ENCODE results near the gene RAD51B.

The RAD51B gene

DNA sequence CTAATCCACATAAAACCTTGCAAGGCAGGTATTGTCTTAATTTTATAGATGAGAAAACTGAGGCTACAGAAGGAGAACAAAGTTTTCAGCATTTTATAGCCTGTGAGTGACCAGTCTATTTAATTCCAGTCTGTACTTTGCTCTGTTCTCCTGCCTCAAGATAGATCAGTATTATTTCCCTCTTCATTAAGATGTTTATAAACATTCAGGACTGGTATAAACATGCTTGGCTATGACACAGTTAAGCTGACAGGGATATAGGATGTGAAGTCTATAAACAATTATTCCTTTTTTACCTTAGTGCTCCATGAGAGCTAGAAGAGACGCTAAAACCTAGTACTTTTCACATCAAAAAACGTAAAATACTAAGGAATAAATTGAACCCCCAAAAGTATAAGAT is 287.3 kb downstream of the RAD51B start:
- no peak overlapping the region for H3K4me3 ChIP-seq (replicated peaks; ENCODE audit: low read depth, low read length)
- no peaks in the 10 kb centered on the region for H3K36me3 ChIP-seq (ENCODE audit: control insufficient read depth, insufficient read depth, low read length)
- TF ChIP-seq, protein P1, sequence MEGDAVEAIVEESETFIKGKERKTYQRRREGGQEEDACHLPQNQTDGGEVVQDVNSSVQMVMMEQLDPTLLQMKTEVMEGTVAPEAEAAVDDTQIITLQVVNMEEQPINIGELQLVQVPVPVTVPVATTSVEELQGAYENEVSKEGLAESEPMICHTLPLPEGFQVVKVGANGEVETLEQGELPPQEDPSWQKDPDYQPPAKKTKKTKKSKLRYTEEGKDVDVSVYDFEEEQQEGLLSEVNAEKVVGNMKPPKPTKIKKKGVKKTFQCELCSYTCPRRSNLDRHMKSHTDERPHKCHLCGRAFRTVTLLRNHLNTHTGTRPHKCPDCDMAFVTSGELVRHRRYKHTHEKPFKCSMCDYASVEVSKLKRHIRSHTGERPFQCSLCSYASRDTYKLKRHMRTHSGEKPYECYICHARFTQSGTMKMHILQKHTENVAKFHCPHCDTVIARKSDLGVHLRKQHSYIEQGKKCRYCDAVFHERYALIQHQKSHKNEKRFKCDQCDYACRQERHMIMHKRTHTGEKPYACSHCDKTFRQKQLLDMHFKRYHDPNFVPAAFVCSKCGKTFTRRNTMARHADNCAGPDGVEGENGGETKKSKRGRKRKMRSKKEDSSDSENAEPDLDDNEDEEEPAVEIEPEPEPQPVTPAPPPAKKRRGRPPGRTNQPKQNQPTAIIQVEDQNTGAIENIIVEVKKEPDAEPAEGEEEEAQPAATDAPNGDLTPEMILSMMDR (IDR thresholded peaks at IDR 0.05; ENCODE audit: insufficient read depth, low read length, poor library complexity, severe bottlenecking) = no peak
- no peak for DNase-seq (ENCODE audit: extremely low read depth, insufficient read length)
- H3K27me3 ChIP-seq (replicated peaks; ENCODE audit: control insufficient read depth, insufficient read depth, low read length) = no peaks in the 10 kb centered on the region

DNA sequence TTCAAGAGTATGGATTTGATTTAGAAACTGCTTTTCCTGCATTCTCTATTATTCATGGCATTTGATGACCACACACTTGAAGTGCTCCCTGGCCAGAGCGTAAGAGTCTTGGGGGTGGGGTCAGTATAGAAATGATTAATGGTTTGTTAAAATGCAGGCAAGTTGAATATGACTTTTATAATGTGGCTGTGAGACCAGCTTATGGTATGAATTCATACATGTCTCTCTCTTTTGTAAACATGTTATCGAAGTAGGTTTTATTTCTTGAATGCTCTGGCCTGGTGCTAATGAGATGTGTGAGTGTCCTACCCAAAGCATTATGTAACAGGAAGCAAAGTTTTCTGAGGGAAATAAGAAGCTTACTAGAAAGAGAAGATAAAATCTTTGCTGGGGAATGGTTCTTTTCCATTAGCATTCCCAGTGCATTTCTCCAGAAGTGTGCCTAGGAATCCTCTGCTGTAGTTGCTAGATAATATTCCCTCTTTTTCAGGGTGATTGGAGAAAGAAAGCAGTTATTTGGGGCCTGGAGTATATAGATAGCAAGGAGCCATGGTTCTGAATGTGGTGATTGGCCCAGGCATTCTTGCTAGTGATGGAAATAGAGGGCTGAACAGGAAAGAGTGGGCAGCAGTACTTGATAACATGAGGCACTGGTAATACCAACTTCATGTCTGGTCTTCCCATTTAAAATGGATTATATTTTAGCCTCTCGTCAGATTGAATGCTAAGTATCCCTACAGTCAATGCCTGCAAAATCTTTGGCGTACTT is 289.7 kb downstream of the RAD51B start:
- Histone ChIP-seq H3K27me3 (replicated peaks; ENCODE audit: control insufficient read depth, insufficient read depth, low read length) (no peaks in the 10 kb centered on the region), H3K36me3 (ENCODE audit: control insufficient read depth, insufficient read depth, low read length) (no peaks in the 10 kb centered on the region), H3K4me3 (replicated peaks; ENCODE audit: low read depth, low read length) (no peak overlapping the region)
- DNase-seq (ENCODE audit: extremely low read depth, insufficient read length) = no peak
- TF ChIP-seq, protein P1 (IDR thresholded peaks at IDR 0.05; ENCODE audit: insufficient read depth, low read length, poor library complexity, severe bottlenecking) = no peak

DNA sequence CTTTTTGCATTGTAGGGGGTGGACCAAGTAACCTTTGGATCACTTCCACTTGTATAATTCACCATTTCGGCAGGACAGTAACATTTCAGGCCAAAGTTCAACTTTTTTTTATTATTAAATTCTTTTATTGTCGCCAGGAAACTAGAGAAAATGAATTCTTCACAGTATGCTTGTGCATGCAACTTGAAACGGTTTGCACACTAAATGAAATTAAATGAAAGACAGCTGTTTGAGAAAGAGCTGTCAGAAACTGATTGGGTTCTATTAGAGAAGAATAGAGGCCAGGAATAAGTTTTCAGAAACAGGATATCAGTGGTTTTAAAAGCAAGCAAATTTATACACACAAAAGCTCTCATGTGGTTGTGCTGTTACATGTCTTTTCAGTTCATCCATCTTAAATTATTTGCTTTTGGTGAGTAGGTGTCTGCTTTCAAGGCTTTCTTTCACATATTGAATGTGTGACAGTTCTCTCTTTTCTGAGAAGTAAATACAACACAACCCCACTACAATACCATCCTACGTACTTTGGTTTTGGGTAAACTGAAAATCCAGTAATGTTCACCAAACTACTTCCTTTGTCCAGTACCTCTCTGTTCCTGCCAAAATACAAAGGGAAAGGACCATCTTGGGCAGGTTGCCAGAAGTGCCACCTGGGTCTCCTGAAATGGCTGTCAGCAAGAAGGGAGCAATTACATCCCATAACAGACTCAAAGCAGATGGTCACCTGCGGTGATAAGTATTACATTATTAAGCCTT is 291.7 kb downstream of the RAD51B start:
- TF ChIP-seq, protein P1 (IDR thresholded peaks at IDR 0.05; ENCODE audit: insufficient read depth, low read length, poor library complexity, severe bottlenecking) = no peak
- DNase-seq (ENCODE audit: extremely low read depth, insufficient read length) = no peak
- Histone ChIP-seq H3K36me3 (ENCODE audit: control insufficient read depth, insufficient read depth, low read length) (no peaks in the 10 kb centered on the region), H3K4me3 (replicated peaks; ENCODE audit: low read depth, low read length) (no peak overlapping the region), H3K27me3 (replicated peaks; ENCODE audit: control insufficient read depth, insufficient read depth, low read length) (no peaks in the 10 kb centered on the region)

DNA sequence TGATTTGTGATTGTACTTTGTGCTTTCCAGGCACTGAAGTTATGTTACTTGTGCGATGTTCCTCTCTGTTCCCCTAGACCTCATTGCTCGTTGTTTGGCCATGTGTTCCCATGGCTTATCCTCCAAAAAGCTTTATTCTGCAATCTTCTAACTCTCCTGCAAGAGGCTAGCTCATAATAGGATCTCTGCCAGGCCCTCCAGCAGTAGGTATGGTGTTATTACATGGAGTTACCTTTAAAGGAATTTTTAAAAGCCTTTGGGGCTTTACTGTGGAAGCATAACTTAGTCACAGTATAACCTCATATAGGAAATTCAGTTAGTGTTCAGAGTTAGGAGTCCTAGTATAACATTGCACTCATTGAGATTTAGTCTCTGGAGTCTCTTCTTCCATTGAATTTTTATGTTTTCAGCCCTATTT is 292.3 kb downstream of the RAD51B start:
- Histone ChIP-seq H3K36me3 (ENCODE audit: control insufficient read depth, insufficient read depth, low read length) (no peaks in the 10 kb centered on the region), H3K4me3 (replicated peaks; ENCODE audit: low read depth, low read length) (no peak overlapping the region), H3K27me3 (replicated peaks; ENCODE audit: control insufficient read depth, insufficient read depth, low read length) (no peaks in the 10 kb centered on the region)
- TF ChIP-seq, protein P1 (IDR thresholded peaks at IDR 0.05; ENCODE audit: insufficient read depth, low read length, poor library complexity, severe bottlenecking) = no peak
- DNase-seq (ENCODE audit: extremely low read depth, insufficient read length) = no peak

DNA sequence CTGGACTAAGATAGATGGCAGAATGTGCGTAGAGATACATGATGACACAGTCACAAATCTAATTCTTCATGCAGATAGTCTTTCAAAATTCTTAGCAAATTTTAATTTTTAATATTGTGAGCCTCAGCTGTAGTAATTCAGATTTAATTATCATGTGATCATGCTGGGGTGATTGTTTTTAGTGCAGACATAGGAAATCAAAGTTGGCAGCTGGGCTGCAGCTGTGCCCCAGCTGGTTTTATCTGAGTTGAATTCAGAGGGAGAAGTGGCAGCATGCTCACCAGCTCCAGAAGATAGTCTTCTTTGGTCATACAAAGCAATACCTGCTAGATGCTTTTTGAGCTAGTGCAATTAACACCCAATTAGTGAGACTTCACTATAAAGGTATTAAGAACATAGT is 292.9 kb downstream of the RAD51B start:
- Histone ChIP-seq H3K36me3 (ENCODE audit: control insufficient read depth, insufficient read depth, low read length) (no peaks in the 10 kb centered on the region), H3K4me3 (replicated peaks; ENCODE audit: low read depth, low read length) (no peak overlapping the region), H3K27me3 (replicated peaks; ENCODE audit: control insufficient read depth, insufficient read depth, low read length) (no peaks in the 10 kb centered on the region)
- DNase-seq (ENCODE audit: extremely low read depth, insufficient read length) = no peak
- TF ChIP-seq, protein P1 (IDR thresholded peaks at IDR 0.05; ENCODE audit: insufficient read depth, low read length, poor library complexity, severe bottlenecking) = no peak
